Epithelial cell of proximal tubule (primary cell): ENCODE data around the gene LRRN3. TPM values are rescaled to one million over a fixed set of nuclear protein-coding genes. Genes with fewer than 3 reads are reported as not detected.

ENCODE experiments used
- DNase-seq: peaks from one replicate; pipeline ENCODE4 v3.0.0-alpha.2; 2011; ENCODE audit warnings: low read depth
- H3K4me3 ChIP-seq: 2 replicates; pipeline ENCODE4 v1.5.1; 2011; ENCODE audit warnings: low read depth, mild to moderate bottlenecking, low read length
- CTCF ChIP-seq: conservative IDR thresholded peaks from 2 replicates; pipeline ENCODE4 v1.5.1; 2012; ENCODE audit warnings: low read depth, mild to moderate bottlenecking, low read length
- total RNA-seq: library from RNA; depleted of rRNA; stranded (reverse); fragments of >200 nt; gene quantifications from 2 replicates; pipeline ENCODE4 v1.2.3, GENCODE V29; 2015

The LRRN3 gene
- total RNA-seq, 1 donor from 2014 or later = not detected

GRCh38 chr7:111150709-111151108 is 59.8 kb downstream of the LRRN3 start:
- DNase-seq = no peak
- no peak overlapping the region for H3K4me3 ChIP-seq
- no peak for TF ChIP-seq CTCF

- DNase-seq = no peak
- TF ChIP-seq CTCF = no peak
- H3K4me3 ChIP-seq = no peak overlapping the region
Observed at GRCh38 chr7:111159426-111159825, 68.5 kb downstream of the LRRN3 start.

- no peak for DNase-seq
- no peak overlapping the region for H3K4me3 ChIP-seq
- no peak for TF ChIP-seq CTCF
Observed at GRCh38 chr7:111160297-111160696, 69.4 kb downstream of the LRRN3 start.

GRCh38 chr7:111162692-111163091 is 71.8 kb downstream of the LRRN3 start:
- no peak overlapping the region for H3K4me3 ChIP-seq
- no peak for TF ChIP-seq CTCF
- DNase-seq = no peak

- no peak for DNase-seq
- TF ChIP-seq CTCF = no peak
- H3K4me3 ChIP-seq = no peak overlapping the region
Observed at GRCh38 chr7:111164442-111164841, 73.5 kb downstream of the LRRN3 start.

GRCh38 chr7:111168182-111168581 is 77.3 kb downstream of the LRRN3 start:
- TF ChIP-seq CTCF = no peak
- no peak for DNase-seq
- no peak overlapping the region for H3K4me3 ChIP-seq

- DNase-seq = no peak
- TF ChIP-seq CTCF = no peak
- no peak overlapping the region for H3K4me3 ChIP-seq
Observed at GRCh38 chr7:111172564-111173257, 81.8 kb downstream of the LRRN3 start.
